Mononuclear cell (primary cell): ENCODE measurements around the gene KIF23. TPM values are rescaled to one million over a fixed set of nuclear protein-coding genes. Genes with fewer than 3 reads are reported as not detected.
"Not testable (repeated sequence)": the region's sequence is repeated elsewhere in the genome, so short reads cannot be mapped to it uniquely, and the experiment has no call there.

Experiments used
- H3K27me3 ChIP-seq: 2 replicates; pipeline ENCODE4 v1.6.0; 2011; ENCODE audit warnings: low read length, control low read depth; ENCODE audit not compliant: insufficient read depth
- H3K4me1 ChIP-seq: 2 replicates; pipeline ENCODE4 v1.5.1; 2011; ENCODE audit warnings: mild to moderate bottlenecking, low read length, control low read depth; ENCODE audit not compliant: insufficient read depth
- H3K4me3 ChIP-seq: 2 replicates; pipeline ENCODE4 v1.5.1; 2011; ENCODE audit warnings: mild to moderate bottlenecking, low read length, moderate library complexity
- H3K9me3 ChIP-seq: 2 replicates; pipeline ENCODE4 v1.5.1; 2011; ENCODE audit warnings: low read depth, mild to moderate bottlenecking, control low read depth, low read length
- total RNA-seq: library from RNA; depleted of rRNA; stranded (reverse); fragments of >200 nt; gene quantifications from one replicate; pipeline ENCODE4 v1.2.3, GENCODE V29; 2012

The KIF23 gene
- total RNA-seq, result 1.2 TPM

DNA sequence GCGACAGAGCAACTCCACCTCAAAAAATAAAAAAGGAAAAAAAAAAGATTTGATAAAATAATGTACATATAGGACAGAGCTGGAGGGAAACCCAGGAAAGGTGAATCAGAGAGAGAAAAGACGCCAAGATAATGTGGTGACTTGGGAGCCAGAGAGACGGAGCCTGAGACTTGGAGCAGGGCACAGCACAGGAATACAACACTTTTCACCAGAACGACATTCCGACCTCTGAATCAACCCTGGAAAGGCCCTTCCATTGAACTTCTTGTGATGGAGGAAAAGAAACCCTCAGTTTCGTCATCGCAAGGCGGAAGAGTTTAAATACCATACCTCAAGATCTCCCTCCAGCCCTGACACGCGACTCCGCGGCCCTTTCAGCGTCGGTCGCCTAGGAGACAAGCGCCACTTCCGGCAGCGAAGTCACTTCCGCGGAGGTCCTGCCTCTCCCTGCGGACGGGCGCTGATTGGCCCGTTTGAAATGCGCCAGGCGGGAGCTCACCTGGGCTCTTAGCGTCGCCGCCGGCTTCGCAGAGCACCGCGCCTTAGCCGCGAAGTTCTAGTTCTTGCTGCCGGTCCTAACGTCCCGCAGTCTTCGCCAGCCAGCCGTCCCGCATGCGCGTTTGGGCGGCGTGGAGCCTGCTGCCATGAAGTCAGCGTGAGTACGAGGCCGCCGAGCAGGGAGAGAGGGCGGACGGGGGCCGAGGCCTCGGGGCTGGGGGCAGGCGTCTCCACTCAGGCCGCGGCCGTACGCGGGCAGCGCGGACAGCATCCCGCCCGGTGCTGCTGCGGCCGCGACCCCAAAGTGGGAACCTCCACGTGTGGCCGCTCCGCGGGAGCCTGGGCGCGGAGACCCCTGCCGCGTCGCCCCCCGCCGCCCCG lies at the start of gene KIF23:
Gene KIF23 (plus strand): TSS at position 528 of the 879 bp plus-strand sequence. CDS start 117 bp downstream, at position 645.
- Histone ChIP-seq H3K9me3 (no peaks in the 10 kb centered on the region), H3K4me3 (peak within 1 kb of the TSS; percentile 75), H3K27me3 (peaks cover 3% of the 10 kb centered on the region), H3K4me1 (peaks cover 17% of the 10 kb centered on the region)

- H3K27me3 ChIP-seq, result no peaks in the 10 kb centered on the region
- no peak overlapping the region for H3K4me3 ChIP-seq
- no peaks in the 10 kb centered on the region for H3K4me1 ChIP-seq
- H3K9me3 ChIP-seq, result no peaks in the 10 kb centered on the region
These were observed 46.9 kb upstream of the KIF23 start for GRCh38 chr15:69367236-69367635.

DNA sequence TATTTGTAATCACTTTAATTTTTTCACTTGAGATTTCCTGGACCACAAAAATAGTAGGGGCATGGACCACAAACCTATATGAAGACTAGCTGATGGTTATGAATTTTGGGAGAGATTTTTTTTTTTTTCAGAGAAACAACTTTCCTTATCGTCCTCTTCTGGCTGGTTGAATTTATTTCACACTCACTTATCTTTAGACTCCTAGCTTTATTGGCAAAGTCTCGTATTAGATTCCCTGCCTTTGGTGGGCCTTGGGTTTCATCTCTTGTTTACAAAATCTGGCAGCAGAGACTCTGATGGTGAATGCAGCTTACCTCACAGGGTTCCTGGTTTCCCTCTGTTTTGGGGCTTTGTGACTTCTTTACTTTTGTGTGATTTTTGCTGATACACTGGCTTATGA lies 44.5 kb upstream of the KIF23 start:
- H3K4me3 ChIP-seq, result no peak overlapping the region
- no peaks in the 10 kb centered on the region for H3K9me3 ChIP-seq

GRCh38 chr15:69373406-69373805 lies 40.7 kb upstream of the KIF23 start:
- H3K4me3 ChIP-seq, result no peak overlapping the region
- H3K27me3 ChIP-seq, result no peaks in the 10 kb centered on the region
- no peaks in the 10 kb centered on the region for H3K4me1 ChIP-seq
- H3K9me3 ChIP-seq, result no peaks in the 10 kb centered on the region

More for the DNA sequence above, 44.5 kb upstream of the KIF23 start:
- no peaks in the 10 kb centered on the region for H3K4me1 ChIP-seq
- no peaks in the 10 kb centered on the region for H3K27me3 ChIP-seq

GRCh38 chr15:69375151-69375790 lies 38.9 kb upstream of the KIF23 start:
- Histone ChIP-seq H3K27me3 (no peaks in the 10 kb centered on the region), H3K9me3 (no peaks in the 10 kb centered on the region), H3K4me3 (no peak overlapping the region), H3K4me1 (no peaks in the 10 kb centered on the region)

GRCh38 chr15:69377216-69377970 lies 36.8 kb upstream of the KIF23 start:
- H3K4me3 ChIP-seq, result no peak overlapping the region
- H3K27me3 ChIP-seq, result no peaks in the 10 kb centered on the region
- no peaks in the 10 kb centered on the region for H3K9me3 ChIP-seq
- H3K4me1 ChIP-seq, result no peaks in the 10 kb centered on the region

DNA sequence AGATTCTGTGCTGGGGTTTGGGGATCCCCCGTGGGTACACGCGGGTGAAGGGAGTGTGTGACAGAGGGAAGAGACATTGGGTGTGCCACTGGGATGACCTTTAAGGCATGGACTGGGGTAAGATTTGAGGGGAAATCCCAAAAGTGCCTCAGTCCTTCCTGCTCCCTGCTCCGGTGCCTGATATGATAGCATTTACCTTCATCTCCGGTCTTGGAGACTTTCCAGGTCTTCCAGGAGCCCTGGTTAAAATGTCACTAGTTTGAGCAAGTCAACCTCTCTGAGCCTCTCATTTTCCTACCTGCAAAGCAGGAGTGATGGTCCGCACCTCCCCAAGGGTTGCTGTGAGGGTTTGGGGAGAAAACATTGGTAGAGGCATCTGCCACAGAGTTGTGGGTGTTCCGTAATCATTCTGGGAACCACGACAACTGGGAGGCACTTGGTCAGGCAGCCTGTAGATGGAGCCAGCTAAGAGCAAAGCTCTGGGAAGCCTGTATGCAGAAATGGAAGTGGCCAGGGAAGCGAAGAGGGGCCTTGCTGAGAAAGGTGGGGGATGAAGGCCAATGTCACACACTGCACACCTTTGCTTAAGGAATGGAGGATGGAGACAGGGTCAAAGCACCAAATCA lies 33.9 kb upstream of the KIF23 start:
- no peaks in the 10 kb centered on the region for H3K9me3 ChIP-seq
- no peak overlapping the region for H3K4me3 ChIP-seq
- H3K27me3 ChIP-seq, result no peaks in the 10 kb centered on the region
- H3K4me1 ChIP-seq, result no peaks in the 10 kb centered on the region

DNA sequence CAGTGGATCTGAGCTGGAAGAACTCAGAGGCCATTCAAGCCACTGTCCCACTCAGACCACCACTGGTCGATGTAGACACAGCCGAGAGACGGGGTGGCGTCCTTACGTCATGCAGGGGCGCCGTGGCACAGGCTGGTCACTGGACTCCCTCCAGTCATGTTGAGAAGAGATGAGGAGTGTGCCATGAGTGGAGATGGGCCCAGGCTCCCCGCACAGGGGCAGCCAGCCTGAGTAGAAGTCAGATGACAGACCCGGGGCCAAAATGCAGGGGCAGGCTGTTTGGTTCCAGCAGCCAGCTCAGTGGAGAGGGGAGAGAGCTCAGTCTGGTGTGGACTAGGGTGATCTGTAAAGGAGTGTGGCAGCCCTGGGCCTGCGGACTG lies 33.4 kb upstream of the KIF23 start:
- Histone ChIP-seq H3K9me3 (no peaks in the 10 kb centered on the region), H3K27me3 (no peaks in the 10 kb centered on the region), H3K4me1 (no peaks in the 10 kb centered on the region), H3K4me3 (no peak overlapping the region)

DNA sequence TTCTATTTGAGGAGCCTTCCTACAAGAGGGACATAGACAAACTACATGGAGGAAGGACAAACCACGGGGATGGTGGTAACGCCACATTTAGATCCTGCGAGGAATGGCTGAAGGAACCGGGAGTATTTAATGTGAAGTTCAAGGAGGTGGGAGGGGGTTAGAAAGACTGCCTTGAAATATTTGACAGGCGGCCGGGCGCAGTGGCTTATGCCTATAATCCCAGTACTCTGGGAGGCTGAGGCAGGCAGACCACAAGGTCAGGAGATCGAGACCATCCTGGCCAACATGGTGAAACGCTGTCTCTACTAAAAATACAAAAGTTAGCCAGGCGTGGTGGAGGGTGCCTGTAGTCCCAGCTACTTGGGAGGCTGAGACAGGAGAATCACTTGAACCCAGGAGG lies 32.0 kb upstream of the KIF23 start:
- not testable (repeated sequence) for H3K9me3 ChIP-seq, H3K4me3 ChIP-seq, H3K27me3 ChIP-seq, H3K4me1 ChIP-seq

DNA sequence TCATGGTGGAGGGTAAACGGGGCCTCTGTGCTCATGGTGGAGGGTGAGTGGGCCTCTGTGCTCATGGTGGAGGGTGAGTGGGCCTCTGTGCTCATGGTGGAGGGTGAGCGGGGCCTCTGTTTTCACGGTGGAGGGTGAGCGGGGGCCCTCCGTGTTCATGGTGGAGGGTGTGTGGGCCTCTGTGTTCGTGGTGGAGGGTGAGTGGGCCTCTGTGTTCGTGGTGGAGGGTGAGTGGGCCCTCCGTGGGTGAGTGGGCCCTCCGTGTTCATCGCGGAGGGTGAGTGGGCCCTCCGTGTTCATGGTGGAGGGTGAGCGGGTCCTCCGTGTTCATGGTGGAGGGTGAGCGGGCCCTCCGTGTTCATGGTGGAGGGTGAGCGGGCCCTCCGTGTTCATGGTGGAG lies 30.1 kb upstream of the KIF23 start:
- H3K27me3 ChIP-seq, H3K4me1 ChIP-seq, H3K9me3 ChIP-seq, H3K4me3 ChIP-seq: not testable (repeated sequence)

DNA sequence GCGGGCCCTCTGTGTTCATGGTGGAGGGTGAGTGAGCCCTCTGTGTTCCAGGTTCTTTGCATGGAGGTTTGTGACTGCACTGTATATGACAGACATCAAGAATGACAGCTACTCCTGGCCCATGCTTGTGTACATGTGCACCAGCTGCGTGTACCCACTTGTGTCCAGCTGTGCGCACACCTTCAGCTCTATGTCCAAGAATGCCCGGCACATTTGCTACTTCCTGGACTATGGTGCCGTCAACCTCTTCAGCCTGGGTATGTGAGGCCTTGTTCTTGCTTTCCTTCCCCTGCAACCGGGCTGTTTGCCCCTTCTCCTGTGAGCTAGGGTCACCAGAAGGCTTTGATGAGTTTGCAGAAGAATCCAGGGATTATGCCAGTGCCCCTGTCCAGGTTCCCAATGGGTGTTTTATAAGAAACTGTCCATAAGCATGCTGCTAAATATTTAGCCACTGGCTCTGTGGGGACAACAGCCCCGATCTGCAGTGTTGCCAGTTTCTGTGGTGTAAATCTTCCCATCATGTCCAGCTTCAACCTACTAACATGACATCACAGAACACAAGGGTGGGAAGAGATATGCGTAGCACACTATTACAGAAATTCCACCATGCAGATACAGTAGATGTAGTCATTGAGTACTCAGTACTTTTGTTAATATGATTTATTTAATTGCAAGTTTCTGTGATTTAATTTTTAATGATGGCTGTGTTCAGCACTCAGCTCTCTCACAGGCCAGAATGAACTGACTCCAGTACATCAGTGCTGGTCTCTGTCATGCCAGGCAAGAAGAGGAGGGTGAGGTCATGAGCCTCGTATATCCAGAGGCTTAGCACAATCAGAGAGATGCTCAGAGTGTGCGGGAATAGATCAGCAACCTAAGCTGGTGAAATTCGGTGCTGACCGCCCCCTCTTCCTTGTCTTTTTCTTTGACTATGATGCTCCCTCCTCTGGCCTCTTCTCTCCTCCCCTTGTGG lies 29.2 kb upstream of the KIF23 start:
- Histone ChIP-seq H3K4me1 (no peaks in the 10 kb centered on the region), H3K27me3 (no peaks in the 10 kb centered on the region)

GRCh38 chr15:69385831-69386230 lies 28.3 kb upstream of the KIF23 start:
- Histone ChIP-seq H3K27me3 (no peaks in the 10 kb centered on the region), H3K9me3 (no peaks in the 10 kb centered on the region), H3K4me1 (no peaks in the 10 kb centered on the region), H3K4me3 (no peak overlapping the region)

More for the DNA sequence above, 29.2 kb upstream of the KIF23 start:
- Histone ChIP-seq H3K4me3 (no peak overlapping the region), H3K9me3 (no peaks in the 10 kb centered on the region)

DNA sequence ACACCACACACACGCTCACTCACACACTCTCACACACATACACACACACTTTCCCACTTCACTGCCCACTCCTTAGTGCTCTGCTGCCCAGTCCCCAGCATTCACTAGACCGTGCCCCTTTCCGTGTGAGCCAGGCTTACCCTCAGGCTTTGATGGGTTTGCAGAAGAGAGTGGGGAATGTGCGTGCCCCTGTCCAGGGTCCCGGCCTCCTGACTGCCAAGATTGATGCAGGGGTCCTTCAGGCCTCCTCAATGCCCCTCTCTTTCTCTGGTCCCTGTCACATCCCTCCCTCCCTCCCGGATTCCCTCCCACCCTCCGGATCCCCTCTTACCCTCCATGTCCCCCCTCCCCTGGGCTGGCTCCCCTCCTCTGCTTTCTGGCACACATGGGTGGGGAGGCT lies 27.9 kb upstream of the KIF23 start:
- Histone ChIP-seq H3K4me3 (no peak overlapping the region), H3K9me3 (no peaks in the 10 kb centered on the region), H3K4me1 (no peaks in the 10 kb centered on the region)

DNA sequence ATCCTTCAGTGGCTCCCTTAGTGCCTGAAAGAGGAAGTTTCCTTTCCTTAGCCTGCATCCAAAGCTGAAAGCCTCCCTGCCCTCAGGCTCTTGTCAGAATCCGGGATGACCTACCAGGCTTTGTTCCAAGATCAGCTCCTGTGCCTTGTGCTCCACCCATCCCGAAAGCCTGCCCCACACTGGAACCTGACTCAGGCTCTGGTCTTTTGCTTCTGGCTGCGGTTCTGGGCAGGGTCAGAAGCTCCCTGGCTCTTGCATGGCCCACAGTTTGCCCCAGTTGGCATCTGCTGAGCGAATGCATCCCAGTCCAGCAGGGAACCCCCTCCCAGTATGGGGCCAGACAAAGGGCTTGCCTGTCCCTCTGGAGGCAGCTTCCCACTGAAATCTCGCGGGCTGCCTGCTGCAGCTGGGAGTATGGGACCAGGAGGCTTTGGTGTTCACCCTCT lies 25.9 kb upstream of the KIF23 start:
- H3K27me3 ChIP-seq, result no peaks in the 10 kb centered on the region
- no peaks in the 10 kb centered on the region for H3K4me1 ChIP-seq
- H3K4me3 ChIP-seq, result no peak overlapping the region
- H3K9me3 ChIP-seq, result no peaks in the 10 kb centered on the region

More for the DNA sequence above, 27.9 kb upstream of the KIF23 start:
- H3K27me3 ChIP-seq, result no peaks in the 10 kb centered on the region
